Breast epithelium (tissue), 3 donors: ENCODE results near the gene FBXO31.

ENCODE experiments used
- CTCF ChIP-seq, 3 donors: fragments of 450-650 bp; IDR thresholded peaks; one replicate each; pipeline ENCODE4 v1.5.1; 2016 to 2017; ENCODE audit warnings: antibody characterized with exemption in 3 of 3, mild to moderate bottlenecking in 3 of 3, moderate library complexity in 3 of 3
- POLR2A ChIP-seq: fragments of 450-650 bp; IDR thresholded peaks from one replicate; pipeline ENCODE4 v1.6.1; 2016; ENCODE audit warnings: antibody characterized with exemption, mild to moderate bottlenecking, moderate library complexity
- POLR2AphosphoS5 ChIP-seq, 3 donors: sonication (generic); formaldehyde crosslinking; IDR thresholded peaks; one replicate each; pipeline ENCODE4 v1.6.1; 2017; ENCODE audit warnings: antibody characterized with exemption in 3 of 3

GRCh38 chr16:87356491-87356853 lies 27.1 kb downstream of the FBXO31 start:
- no peak for TF ChIP-seq CTCF (IDR thresholded peaks at IDR 0.05)
- TF ChIP-seq POLR2AphosphoS5 (IDR thresholded peaks at IDR 0.05) = no peak
- no peak for TF ChIP-seq POLR2A
